Cardiac septum (tissue), 1 donor: ENCODE results near the gene ITGA2B. TPM values are rescaled to one million over a fixed set of nuclear protein-coding genes. Genes with fewer than 3 reads are reported as not detected.

Source experiments
- total RNA-seq: library from RNA; stranded (reverse); fragmentation: NEBNext Ultra II Directional; extraction: Animal tissue kit (Norgen Biotek cat#: 25700); gene quantifications from one replicate; pipeline ENCODE4 v1.2.1, GENCODE V29; 2021
- donor health status: DM: no; HTN: no; CAD: no.

The ITGA2B gene
- total RNA-seq, 1 donor from 2014 or later = 1.7 TPM

Other genes starting within 250 kb of the ITGA2B start
- 0.65 TPM for gene HROB, start 247.7 kb downstream of the ITGA2B start, total RNA-seq
- gene ASB16, start 218.9 kb downstream of the ITGA2B start, total RNA-seq = 8.9 TPM
- 20.5 TPM for gene TMUB2, start 202.7 kb downstream of the ITGA2B start, total RNA-seq
- 37.8 TPM for gene ATXN7L3, start 189.8 kb downstream of the ITGA2B start, total RNA-seq
- 53.1 TPM for gene UBTF, start 170.0 kb downstream of the ITGA2B start, total RNA-seq
- gene SLC4A1, start 121.5 kb downstream of the ITGA2B start, total RNA-seq = 4.0 TPM
- 0.97 TPM for gene RUNDC3A, start 81.0 kb downstream of the ITGA2B start, total RNA-seq
- 53.4 TPM for gene SLC25A39, start 64.8 kb downstream of the ITGA2B start, total RNA-seq
- 130 TPM for gene GRN, start 44.3 kb downstream of the ITGA2B start, total RNA-seq
- 0.62 TPM for gene FAM171A2, start 25.8 kb downstream of the ITGA2B start, total RNA-seq
- gene GPATCH8, start 113.8 kb upstream of the ITGA2B start, total RNA-seq = 23.8 TPM
- 5.7 TPM for gene FZD2, start 167.8 kb upstream of the ITGA2B start, total RNA-seq